SHP77 treated with DMSO at 0.1 percent for 48 hours (cell line): ENCODE data around the gene CPNE5.

ENCODE experiments used
- DNase-seq: peaks from one replicate; lab custom pipeline; 2025; lab: John Stamatoyannopoulos, UW

CPNE5 gene

GRCh38 chr6:36760685-36761435, 78.4 kb downstream of the CPNE5 start:
- no peak for DNase-seq

DNA sequence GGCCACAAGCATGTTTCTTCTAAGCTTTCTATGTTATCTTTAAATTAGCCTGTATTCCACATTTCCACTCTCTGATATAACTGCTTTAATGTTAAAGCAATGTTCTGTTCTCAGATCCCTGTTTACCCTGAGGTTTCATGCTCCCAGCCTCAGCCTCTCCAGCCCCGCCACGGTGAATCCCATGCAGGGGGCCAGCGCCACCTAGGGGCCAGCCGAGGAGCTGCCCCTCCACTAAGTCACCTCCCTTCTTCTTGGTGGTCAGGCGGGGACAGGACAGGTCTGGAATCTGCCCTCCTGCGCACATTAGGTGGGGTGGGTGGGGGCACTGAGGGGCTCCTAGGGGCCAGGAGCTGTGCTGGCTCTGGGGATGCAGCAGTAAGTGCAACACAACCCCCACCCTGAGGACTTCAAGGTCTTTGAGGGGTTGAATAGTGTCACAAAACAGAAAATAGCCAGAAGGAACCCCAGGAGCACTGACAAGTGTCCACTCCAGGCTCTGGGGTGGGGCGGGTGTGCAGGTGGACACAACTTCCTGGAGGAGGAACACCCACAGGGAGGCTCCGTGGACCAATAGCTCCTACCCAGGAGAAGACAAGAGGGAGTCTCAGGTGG, 80.0 kb downstream of the CPNE5 start:
- DNase-seq, result peak; percentile 48

DNA sequence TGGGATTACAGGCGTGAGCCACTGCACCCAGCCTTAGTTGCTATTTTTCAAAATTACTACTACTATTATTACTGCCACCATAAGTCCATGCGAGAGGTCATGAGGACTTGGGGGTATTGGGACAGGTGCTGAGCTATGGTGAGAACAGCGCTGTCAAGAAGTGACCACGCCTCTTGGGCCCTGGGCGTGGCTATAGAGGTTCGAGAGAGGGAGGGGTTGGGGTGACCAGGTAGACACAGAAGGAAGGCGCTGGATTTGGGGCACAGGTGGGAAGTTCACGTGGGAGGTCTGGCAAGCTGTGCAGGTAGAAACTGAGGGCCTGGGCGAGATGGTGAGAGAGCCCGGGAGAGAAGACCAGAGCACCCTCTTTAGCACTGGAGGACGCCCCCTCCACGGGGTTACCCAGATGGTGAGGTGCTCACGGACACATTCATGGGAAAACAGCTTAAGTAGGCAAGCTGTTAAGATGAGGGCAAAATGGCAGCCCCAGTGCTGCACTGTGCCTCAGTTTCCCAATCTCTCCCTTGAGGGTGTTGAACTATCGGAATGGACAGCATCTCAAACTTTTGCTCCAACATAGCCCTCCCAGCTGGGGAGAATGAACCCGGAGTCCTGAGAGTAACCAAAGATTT, 80.6 kb downstream of the CPNE5 start:
- no peak for DNase-seq

- DNase-seq, result no peak
These were observed 81.2 kb downstream of the CPNE5 start for GRCh38 chr6:36757943-36758508.

GRCh38 chr6:36757206-36757605, 82.0 kb downstream of the CPNE5 start:
- no peak for DNase-seq

DNA sequence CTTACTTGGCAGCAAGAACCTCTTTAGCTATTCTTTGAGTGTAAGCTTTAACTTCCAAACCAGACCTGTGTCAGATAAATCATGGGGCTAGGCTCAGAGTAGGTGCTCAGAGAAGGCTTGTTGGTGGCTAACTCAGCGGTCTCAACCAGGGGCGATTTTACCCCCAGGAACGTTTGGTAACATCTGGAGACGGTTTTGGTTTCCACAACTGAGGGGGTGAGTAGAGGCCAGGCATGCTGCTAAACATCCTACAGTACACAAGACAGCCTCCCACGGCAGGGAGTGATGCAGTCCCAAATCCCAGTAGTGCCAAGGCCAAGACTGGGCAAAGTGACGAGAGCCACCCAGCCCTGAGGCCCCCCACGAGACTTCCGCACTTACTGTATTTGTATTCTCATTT, 82.5 kb downstream of the CPNE5 start:
- DNase-seq, result no peak

GRCh38 chr6:36755435-36756348, 83.6 kb downstream of the CPNE5 start:
- DNase-seq, result no peak

DNA sequence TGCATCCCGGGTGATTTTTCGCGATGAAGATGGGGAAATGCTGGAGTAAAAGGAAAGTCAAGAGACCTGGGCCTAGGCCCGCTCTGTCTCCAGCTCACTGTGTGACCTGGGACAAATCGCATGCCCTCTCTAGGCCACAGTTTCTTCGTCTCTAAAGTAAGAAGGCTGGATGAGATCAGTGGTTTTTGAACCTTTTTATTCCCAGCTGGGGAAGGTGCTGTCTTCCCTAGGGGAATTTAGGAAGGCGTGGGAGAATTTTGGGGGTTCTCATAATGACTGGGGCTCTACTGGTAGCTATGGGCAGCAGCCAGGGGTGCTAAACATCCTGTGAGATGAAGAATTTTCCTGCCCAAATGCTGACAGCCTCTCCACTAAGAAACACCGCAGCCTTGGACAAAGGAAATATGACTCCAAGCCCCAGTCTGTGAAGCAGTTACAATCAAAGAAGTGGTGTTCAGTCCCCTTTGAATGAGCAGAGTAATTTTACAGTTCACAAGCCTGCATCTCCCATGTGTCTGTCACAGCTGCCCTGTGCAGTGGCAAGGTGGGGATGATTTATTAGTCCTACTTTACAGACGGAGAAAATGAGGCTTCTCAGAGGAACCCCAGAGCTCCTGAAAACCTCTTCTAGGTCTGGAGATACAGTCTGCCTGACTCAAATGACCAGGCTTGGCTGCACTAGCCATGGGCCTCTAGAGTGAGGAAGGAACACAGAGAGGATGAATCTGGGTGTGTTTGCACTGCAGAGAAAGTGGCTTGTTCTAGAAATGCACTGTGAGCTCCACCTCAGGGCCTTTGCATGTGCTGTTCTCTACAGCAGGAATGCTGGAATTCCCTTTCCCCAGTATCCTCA, 84.4 kb downstream of the CPNE5 start:
- DNase-seq, result no peak

GRCh38 chr6:36753671-36754405, 85.4 kb downstream of the CPNE5 start:
- DNase-seq, result no peak

DNA sequence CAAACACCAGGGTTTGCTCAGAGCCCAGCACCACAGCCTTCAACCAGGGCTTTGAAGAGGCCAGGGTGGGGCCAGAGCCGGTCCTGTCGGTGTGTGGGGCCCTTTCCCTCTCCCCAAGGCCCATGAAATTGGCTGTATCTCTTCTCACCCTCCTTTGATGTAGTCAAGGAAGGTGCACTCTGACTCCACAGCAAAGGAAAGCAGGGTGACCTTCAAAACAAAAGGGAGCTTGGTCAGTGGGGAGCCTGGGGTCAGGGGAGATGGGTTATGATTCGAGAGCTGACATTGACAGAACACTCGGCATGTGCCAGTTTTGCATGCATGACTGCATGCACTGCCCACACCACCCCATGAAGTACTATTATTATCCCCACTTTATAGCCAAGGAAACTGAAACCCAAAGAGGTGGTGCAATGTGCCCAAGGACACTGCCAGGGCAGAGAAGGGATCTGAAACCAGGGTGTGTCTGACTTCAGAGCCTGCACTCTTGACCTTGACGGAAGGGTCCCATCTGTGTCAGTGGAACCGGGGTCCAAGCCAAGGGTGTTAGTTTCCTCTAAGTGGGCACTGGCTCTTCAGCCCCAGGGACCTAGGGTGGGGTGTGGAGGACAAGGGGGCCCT, 86.2 kb downstream of the CPNE5 start:
- DNase-seq, result no peak

DNA sequence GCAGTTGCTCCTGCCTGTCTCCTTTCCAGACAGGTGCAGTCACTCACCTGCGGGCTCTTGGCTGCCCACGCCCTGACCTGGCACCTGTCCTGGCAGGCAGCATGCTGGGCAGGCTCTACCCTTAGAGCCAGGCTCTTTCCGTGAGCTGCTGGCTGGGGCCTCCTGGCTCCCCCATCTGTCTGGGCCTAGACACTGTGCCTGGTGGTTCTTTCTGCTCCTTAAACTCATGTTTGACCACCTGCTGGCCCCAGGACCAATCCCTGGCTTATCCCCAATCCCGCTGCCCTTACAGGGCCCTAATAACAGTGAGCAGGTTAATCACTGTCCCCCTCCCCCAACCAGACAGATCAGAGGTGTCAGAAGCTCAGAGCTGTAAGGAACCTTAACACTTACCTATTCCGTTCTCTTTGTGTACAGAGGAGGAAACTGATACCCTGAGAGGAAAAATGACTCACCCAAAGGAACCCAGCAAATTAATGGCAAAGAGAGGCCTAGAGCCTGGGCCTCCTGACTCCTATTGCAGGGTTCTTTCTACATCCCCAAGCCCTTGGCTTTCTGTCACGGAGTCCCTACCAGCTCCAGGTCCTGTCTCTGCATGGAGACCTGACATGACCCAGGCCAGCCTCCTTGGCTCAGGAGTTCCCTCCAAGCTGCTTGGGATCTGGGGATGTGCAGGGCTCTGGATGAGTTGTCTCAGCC, 86.9 kb downstream of the CPNE5 start:
- DNase-seq, result no peak

DNA sequence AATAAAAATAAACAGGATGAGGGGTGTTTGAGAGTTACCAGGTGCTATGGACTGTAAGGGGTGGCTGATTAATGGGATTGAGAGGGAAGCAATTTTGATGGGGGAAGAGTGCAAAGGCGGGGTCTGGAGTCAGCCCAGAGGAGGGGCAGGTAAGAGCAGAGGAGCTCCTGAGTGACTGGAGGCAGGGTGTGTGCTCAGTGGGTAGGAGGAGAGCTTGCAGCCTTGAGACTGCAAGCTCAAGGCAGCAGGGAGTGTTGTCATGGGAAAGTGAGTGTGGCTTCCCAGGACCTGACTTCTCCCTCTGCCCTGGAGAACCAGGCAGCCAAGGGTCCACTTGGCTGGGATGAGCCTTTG, 87.4 kb downstream of the CPNE5 start:
- DNase-seq, result no peak

- DNase-seq, result no peak
These were observed 88.2 kb downstream of the CPNE5 start for GRCh38 chr6:36751091-36751490.

DNA sequence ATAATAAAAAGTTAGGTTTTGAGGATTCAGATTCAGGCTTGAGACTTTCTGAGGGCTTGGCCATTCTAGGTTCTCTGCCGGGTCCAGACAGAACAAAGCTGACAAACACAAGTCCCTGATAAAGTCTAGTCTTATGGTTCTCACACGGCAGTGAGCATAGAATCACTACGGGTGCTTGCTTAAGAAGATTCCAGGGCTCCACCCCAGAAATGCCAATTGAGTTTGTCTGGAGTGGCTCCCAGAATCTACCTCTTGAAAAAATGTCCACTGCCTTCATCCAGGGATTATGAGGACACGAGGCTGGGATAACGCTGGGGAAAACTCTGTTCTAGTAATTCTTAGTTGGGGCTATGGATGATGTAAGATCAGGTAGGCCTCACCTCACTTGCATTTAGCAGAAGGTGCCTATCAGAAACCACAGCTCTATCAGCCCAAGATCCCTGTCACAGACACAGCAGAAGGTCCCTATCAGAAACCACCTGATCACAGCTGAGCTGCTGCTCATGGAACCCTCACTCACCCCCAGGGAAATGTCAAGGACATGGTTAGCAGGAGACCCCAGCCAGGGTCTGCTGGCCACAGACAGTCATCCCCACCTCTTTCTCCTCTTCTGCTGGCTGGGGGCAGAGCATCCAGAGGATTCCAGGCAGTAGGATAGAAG, 89.3 kb downstream of the CPNE5 start:
- DNase-seq, result no peak

DNA sequence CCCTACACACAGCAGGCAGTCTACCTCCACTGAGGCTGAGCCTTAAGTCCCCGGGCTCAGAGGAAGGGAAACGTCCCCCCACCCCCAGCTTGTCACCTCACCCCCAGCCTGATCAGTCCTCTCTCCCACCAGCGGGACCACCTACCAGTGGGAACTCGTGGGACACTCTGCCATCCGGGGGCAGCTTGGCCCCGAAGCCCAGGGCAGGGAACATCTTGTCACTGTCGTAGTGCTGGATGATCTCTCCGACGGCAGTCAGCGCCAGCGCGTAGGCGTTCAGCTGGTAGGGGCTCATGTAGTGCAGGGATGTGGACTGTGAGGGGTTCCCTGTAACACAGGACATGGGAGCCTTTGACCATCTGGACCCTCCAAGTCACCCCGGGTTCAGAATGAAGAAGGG, 93.0 kb downstream of the CPNE5 start:
- DNase-seq, result no peak

GRCh38 chr6:36745836-36746235, 93.4 kb downstream of the CPNE5 start:
- DNase-seq, result no peak

GRCh38 chr6:36745283-36745682, 94.0 kb downstream of the CPNE5 start:
- no peak for DNase-seq

- DNase-seq, result no peak
These were observed 95.0 kb downstream of the CPNE5 start for GRCh38 chr6:36744304-36744673.
